K562 (cell line): ENCODE measurements around the gene TAP2.

Source experiments
- CBX8 ChIP-seq: fragments of 200-600 bp; sonication (generic); IDR thresholded peaks from 2 replicates; pipeline ENCODE4 v1.6.1; 2012; ENCODE audit warnings: borderline replicate concordance, mixed run types, low read depth, mild to moderate bottlenecking, moderate library complexity, mixed read lengths, low read length, control low read depth, inconsistent platforms; ENCODE audit not compliant: poor library complexity, severe bottlenecking; ENCODE audit errors: extremely low read depth
- CHD4 ChIP-seq: fragments of 200-600 bp; sonication (generic); IDR thresholded peaks from 3 replicates; pipeline ENCODE4 v1.6.1; 2012; ENCODE audit warnings: low read depth, mild to moderate bottlenecking, mixed read lengths, low read length, inconsistent platforms; ENCODE audit not compliant: insufficient read depth, insufficient replicate concordance, poor library complexity, severe bottlenecking
- CTCF ChIP-seq, 3 experiments: IDR thresholded peaks in 2 of 3; conservative IDR thresholded peaks in 1 of 3; 2 replicates each; pipeline ENCODE4 v1.5.1; 2011 to 2012; ENCODE audit warnings: low read length in 3 of 3, mild to moderate bottlenecking in 3 of 3, control low read depth in 2 of 3, improper control_type of control experiment in 1 of 3, inconsistent platforms in 1 of 3, low read depth in 1 of 3, mixed read lengths in 1 of 3, moderate library complexity in 1 of 3; ENCODE audit not compliant: insufficient read depth in 2 of 3
- EZH2 ChIP-seq: IDR thresholded peaks from 2 replicates; pipeline ENCODE4 v1.6.1; 2012; ENCODE audit warnings: low read depth, mild to moderate bottlenecking, inconsistent platforms, low read length, borderline replicate concordance
- GABPB1 ChIP-seq: sonication (generic); formaldehyde crosslinking; IDR thresholded peaks from 2 replicates; pipeline ENCODE4 v1.8.0; 2022; ENCODE audit warnings: mild to moderate bottlenecking, missing genetic modification reagents
- NCOR1 ChIP-seq: fragments of 450-650 bp; IDR thresholded peaks from 2 replicates; pipeline ENCODE4 v1.6.1; 2016; ENCODE audit warnings: mild to moderate bottlenecking, moderate library complexity
- POLR2A ChIP-seq: fragments of 450-650 bp; conservative IDR thresholded peaks from 2 replicates; pipeline ENCODE4 v1.6.1; 2016
- SETDB1 ChIP-seq: IDR thresholded peaks from one replicate; pipeline ENCODE4 v1.6.1; 2012; ENCODE audit warnings: low read length, control low read depth, inconsistent platforms
- SMC3 ChIP-seq: conservative IDR thresholded peaks from 2 replicates; pipeline ENCODE4 v1.6.1; 2011; ENCODE audit warnings: low read depth, low read length, improper control_type of control experiment; ENCODE audit not compliant: insufficient read depth
- USF1 ChIP-seq: sonication (generic); formaldehyde crosslinking; IDR thresholded peaks from 2 replicates; pipeline ENCODE4 v1.9.0; 2022; ENCODE audit warnings: mild to moderate bottlenecking, missing genetic modification reagents
- YY1 ChIP-seq, 3 experiments: IDR thresholded peaks; 2 replicates each; pipeline ENCODE4 v1.6.1; 2011; ENCODE audit warnings: low read length in 2 of 3, mild to moderate bottlenecking in 2 of 3, moderate library complexity in 2 of 3, borderline replicate concordance in 1 of 3, control low read depth in 1 of 3, low read depth in 1 of 3; ENCODE audit not compliant: insufficient read depth in 3 of 3, insufficient replicate concordance in 2 of 3, control insufficient read depth in 1 of 3, insufficient read length in 1 of 3; ENCODE audit errors: extremely low read depth in 1 of 3
- ZBTB43 ChIP-seq: sonication (generic); formaldehyde crosslinking; IDR thresholded peaks from 2 replicates; pipeline ENCODE4 v1.8.0; 2023; ENCODE audit warnings: mild to moderate bottlenecking, missing genetic modification reagents
- ZEB2 ChIP-seq: fragments of 450-650 bp; IDR thresholded peaks from 2 replicates; pipeline ENCODE4 v1.6.1; 2016
- ZHX1 ChIP-seq: fragments of 150-350 bp; conservative IDR thresholded peaks from 2 replicates; pipeline ENCODE4 v1.6.1; 2014; ENCODE audit warnings: low read length

GRCh38 chr6:32792901-32793435 lies 45.6 kb downstream of the TAP2 start:
- TF ChIP-seq CTCF (IDR thresholded peaks at IDR 0.05 in 2 of 3, conservative IDR thresholded peaks at IDR 0.05 in 1 of 3; ENCODE audit: insufficient read depth in 2 of 3, low read depth in 1 of 3, low read length in 3 of 3) (no peak), POLR2A (no peak), ZEB2 (no peak), NCOR1 (no peak), SETDB1 (no peak), ZBTB43 (CRISPR knock-in tag) (no peak), GABPB1 (CRISPR knock-in tag) (no peak), EZH2 (no peak), ZHX1 (no peak), USF1 (CRISPR knock-in tag) (no peak), CBX8 (no peak), SMC3 (no peak), YY1 (IDR thresholded peaks at IDR 0.05; ENCODE audit: borderline replicate concordance in 1 of 3, control insufficient read depth in 1 of 3, extremely low read depth in 1 of 3, insufficient read depth in 3 of 3, insufficient read length in 1 of 3, insufficient replicate concordance in 2 of 3, low read depth in 1 of 3, low read length in 2 of 3) (no peak), CHD4 (no peak)
